HEK293 (cell line): Measurements from ENCODE around the gene KLHL22.

ENCODE experiments used
- CTCF ChIA-PET: fragments of 350-600 bp; formaldehyde crosslinking; extraction: SDS; loops from one replicate; lab custom pipeline; 2021; ENCODE audit warnings: antibody characterized with exemption; lab: Yijun Ruan, JAX
- POLR2A ChIA-PET: fragments of 300-600 bp; formaldehyde crosslinking; extraction: SDS; loops from one replicate; lab custom pipeline; 2020; ENCODE audit warnings: antibody characterized with exemption, inconsistent platforms; lab: Yijun Ruan, JAX
- H3K27ac ChIP-seq: fragments of 200-500 bp; sonication (Bioruptor generic); 2 replicates; pipeline ENCODE4 v1.5.1; 2014; ENCODE audit warnings: low read depth, low read length, control low read depth, inconsistent platforms; ENCODE audit errors: extremely low read depth
- H3K36me3 ChIP-seq, 2 experiments: fragments of 200-500 bp in 1 of 2; sonication (Bioruptor generic) in 1 of 2; 1 replicate in 1 of 2; 2 replicates in 1 of 2; pipeline ENCODE4 v1.5.1; 2014 to 2017; ENCODE audit warnings: inconsistent platforms in 2 of 2, low read length in 2 of 2; ENCODE audit not compliant: control insufficient read depth in 2 of 2, insufficient read depth in 1 of 2
- H3K4me1 ChIP-seq: fragments of 200-500 bp; sonication (Bioruptor generic); 2 replicates; pipeline ENCODE4 v1.5.1; 2014; ENCODE audit warnings: mild to moderate bottlenecking, low read length, inconsistent platforms; ENCODE audit not compliant: control insufficient read depth, insufficient read depth
- H3K4me3 ChIP-seq: 2 replicates; pipeline ENCODE4 v1.5.1; 2011; ENCODE audit warnings: low read depth, mild to moderate bottlenecking, control low read depth, low read length, moderate library complexity
- H3K9me3 ChIP-seq: fragments of 200-500 bp; sonication (Bioruptor generic); 2 replicates; pipeline ENCODE4 v1.5.1; 2014; ENCODE audit warnings: low read depth, low read length, inconsistent platforms; ENCODE audit not compliant: control insufficient read depth, insufficient read depth
- ELK4 ChIP-seq: IDR thresholded peaks from 2 replicates; pipeline ENCODE4 v1.6.1; 2011; ENCODE audit warnings: mild to moderate bottlenecking, low read depth, low read length, borderline replicate concordance
- GFI1B ChIP-seq: fragments of 450-650 bp; formaldehyde crosslinking; IDR thresholded peaks from 2 replicates; pipeline ENCODE4 v1.5.1; 2016; ENCODE audit warnings: missing biosample characterization, missing genetic modification characterization
- HOXD13 ChIP-seq: sonication (generic); formaldehyde crosslinking; IDR thresholded peaks from 2 replicates; pipeline ENCODE4 v1.8.0; 2022; ENCODE audit warnings: missing genetic modification reagents, borderline replicate concordance
- PRDM1 ChIP-seq: fragments of 450-650 bp; formaldehyde crosslinking; IDR thresholded peaks from 2 replicates; pipeline ENCODE4; 2016; ENCODE audit warnings: missing biosample characterization, missing genetic modification characterization
- PRDM6 ChIP-seq: fragments of 450-650 bp; formaldehyde crosslinking; IDR thresholded peaks from 2 replicates; pipeline ENCODE4 v1.5.1; 2017; ENCODE audit warnings: missing biosample characterization, missing genetic modification characterization
- RBAK ChIP-seq: fragments of 450-650 bp; formaldehyde crosslinking; IDR thresholded peaks from 2 replicates; pipeline ENCODE4 v1.5.1; 2016; ENCODE audit warnings: missing biosample characterization, missing genetic modification characterization
- SCRT1 ChIP-seq: fragments of 450-650 bp; formaldehyde crosslinking; IDR thresholded peaks from 2 replicates; pipeline ENCODE4 v1.5.1; 2016; ENCODE audit warnings: missing biosample characterization, missing genetic modification characterization, borderline replicate concordance
- SP3 ChIP-seq: fragments of 450-650 bp; formaldehyde crosslinking; IDR thresholded peaks from 2 replicates; pipeline ENCODE4 v1.5.1; 2016; ENCODE audit warnings: missing biosample characterization, missing genetic modification characterization
- ZBTB1 ChIP-seq: fragments of 450-650 bp; formaldehyde crosslinking; IDR thresholded peaks from 2 replicates; pipeline ENCODE4 v1.5.1; 2016; ENCODE audit warnings: missing biosample characterization, missing genetic modification characterization
- ZBTB11 ChIP-seq: fragments of 450-650 bp; formaldehyde crosslinking; conservative IDR thresholded peaks from 2 replicates; pipeline ENCODE4 v1.5.1; 2016; ENCODE audit warnings: low read depth, missing biosample characterization, missing genetic modification characterization
- ZFP3 ChIP-seq: fragments of 450-650 bp; formaldehyde crosslinking; IDR thresholded peaks from 2 replicates; pipeline ENCODE4 v1.5.1; 2016; ENCODE audit warnings: low read depth, missing biosample characterization, missing genetic modification characterization
- ZNF24 ChIP-seq: fragments of 450-650 bp; formaldehyde crosslinking; IDR thresholded peaks from 2 replicates; pipeline ENCODE4 v1.5.1; 2016; ENCODE audit warnings: missing biosample characterization, missing genetic modification characterization
- ZNF324 ChIP-seq: fragments of 450-650 bp; formaldehyde crosslinking; IDR thresholded peaks from 2 replicates; pipeline ENCODE4 v1.5.1; 2016; ENCODE audit warnings: missing biosample characterization, missing genetic modification characterization
- ZNF571 ChIP-seq: fragments of 450-650 bp; formaldehyde crosslinking; IDR thresholded peaks from 2 replicates; pipeline ENCODE4 v1.5.0; 2017; ENCODE audit warnings: missing biosample characterization, missing genetic modification characterization
- ZNF621 ChIP-seq: fragments of 450-650 bp; formaldehyde crosslinking; IDR thresholded peaks from 2 replicates; pipeline ENCODE4 v1.5.1; 2017; ENCODE audit warnings: missing biosample characterization, missing genetic modification characterization
- ZNF626 ChIP-seq: fragments of 450-650 bp; sonication (Bioruptor Pico); formaldehyde crosslinking; IDR thresholded peaks from 2 replicates; pipeline ENCODE4 v1.5.1; 2018; ENCODE audit warnings: missing biosample characterization, missing genetic modification characterization, inconsistent platforms
- ZNF654 ChIP-seq: fragments of 450-650 bp; formaldehyde crosslinking; IDR thresholded peaks from 2 replicates; pipeline ENCODE4 v1.5.1; 2016; ENCODE audit warnings: low read depth, missing biosample characterization, missing genetic modification characterization
- ZNF704 ChIP-seq: fragments of 450-650 bp; formaldehyde crosslinking; IDR thresholded peaks from 2 replicates; pipeline ENCODE4 v1.5.1; 2016; ENCODE audit warnings: missing biosample characterization, missing genetic modification characterization
- ZNF747 ChIP-seq: fragments of 450-650 bp; formaldehyde crosslinking; IDR thresholded peaks from 2 replicates; pipeline ENCODE4 v1.5.1; 2016; ENCODE audit warnings: missing biosample characterization, missing genetic modification characterization

Gene KLHL22

GRCh38 chr22:20400606-20401375 lies 94.8 kb downstream of the KLHL22 start:
- no peak overlapping the region for H3K27ac ChIP-seq
- POLR2A ChIA-PET: no interaction called here
- CTCF ChIA-PET: no interaction called here
- TF ChIP-seq ZNF704: no peak
- no peak for TF ChIP-seq ZNF324 (tag by site-specific recombination)
- no peak for TF ChIP-seq ZNF621 (tag by site-specific recombination)
- no peak for TF ChIP-seq ZBTB11 (tag by site-specific recombination)
- TF ChIP-seq PRDM6 (tag by site-specific recombination): no peak
- no peak for TF ChIP-seq ZNF626 (tag by site-specific recombination)
- TF ChIP-seq PRDM1: no peak
- TF ChIP-seq SP3 (tag by site-specific recombination): no peak
- TF ChIP-seq GFI1B (tag by site-specific recombination): no peak
- no peak for TF ChIP-seq ZBTB1 (tag by site-specific recombination)
- no peak for TF ChIP-seq ELK4
- TF ChIP-seq ZNF24 (tag by site-specific recombination): no peak
- no peak for TF ChIP-seq HOXD13 (CRISPR knock-in tag)
- TF ChIP-seq ZNF571 (tag by site-specific recombination): no peak
- no peak for TF ChIP-seq SCRT1
- no peak for TF ChIP-seq RBAK (tag by site-specific recombination)
- no peak for TF ChIP-seq ZNF654
- no peak for TF ChIP-seq ZNF747 (tag by site-specific recombination)
- TF ChIP-seq ZFP3 (tag by site-specific recombination): no peak
- TF ChIP-seq, all 188 proteins: peak for 0
- Histone ChIP-seq H3K4me1 (no peaks in the 10 kb centered on the region), H3K9me3 (no peaks in the 10 kb centered on the region), H3K36me3 (peaks cover 0 to 60% of the 10 kb centered on the region in 2 experiments; a peak in 1 of 3 replicates), H3K4me3 (no peak overlapping the region)
